Transverse colon (tissue), 3 donors: ENCODE results near the gene NWD2.
A peak's percentile ranks its signal among the peaks of the same experiment; 100 is the strongest.

Source experiments
- CTCF ChIP-seq, 5 experiments: fragments of 200-600 bp in 3 of 5; fragments of 450-650 bp in 2 of 5; sonication (generic) in 3 of 5; IDR thresholded peaks; 1 replicate in 2 of 5; 2 replicates in 3 of 5; pipeline ENCODE4 v1.5.1; 2016 to 2017; ENCODE audit warnings: antibody characterized with exemption in 5 of 5, inconsistent platforms in 3 of 5, mild to moderate bottlenecking in 2 of 5, moderate library complexity in 1 of 5
- EP300 ChIP-seq: sonication (generic); formaldehyde crosslinking; IDR thresholded peaks from one replicate; pipeline ENCODE4 v1.6.1; 2017; ENCODE audit warnings: antibody characterized with exemption, low read depth
- POLR2A ChIP-seq: fragments of 450-650 bp; IDR thresholded peaks from one replicate; pipeline ENCODE4 v1.6.1; 2016; ENCODE audit warnings: antibody characterized with exemption, mild to moderate bottlenecking, moderate library complexity

GRCh38 chr4:37453281-37453998 lies 208.9 kb downstream of the NWD2 start:
- peak in 1 of 5 experiments; percentile 48 for TF ChIP-seq CTCF (IDR thresholded peaks at IDR 0.05)
- TF ChIP-seq POLR2A, result peak; percentile 47
- no peak for TF ChIP-seq EP300
